Measurements from ENCODE around the gene DLGAP4.

- TF ChIP-seq, protein P1, sequence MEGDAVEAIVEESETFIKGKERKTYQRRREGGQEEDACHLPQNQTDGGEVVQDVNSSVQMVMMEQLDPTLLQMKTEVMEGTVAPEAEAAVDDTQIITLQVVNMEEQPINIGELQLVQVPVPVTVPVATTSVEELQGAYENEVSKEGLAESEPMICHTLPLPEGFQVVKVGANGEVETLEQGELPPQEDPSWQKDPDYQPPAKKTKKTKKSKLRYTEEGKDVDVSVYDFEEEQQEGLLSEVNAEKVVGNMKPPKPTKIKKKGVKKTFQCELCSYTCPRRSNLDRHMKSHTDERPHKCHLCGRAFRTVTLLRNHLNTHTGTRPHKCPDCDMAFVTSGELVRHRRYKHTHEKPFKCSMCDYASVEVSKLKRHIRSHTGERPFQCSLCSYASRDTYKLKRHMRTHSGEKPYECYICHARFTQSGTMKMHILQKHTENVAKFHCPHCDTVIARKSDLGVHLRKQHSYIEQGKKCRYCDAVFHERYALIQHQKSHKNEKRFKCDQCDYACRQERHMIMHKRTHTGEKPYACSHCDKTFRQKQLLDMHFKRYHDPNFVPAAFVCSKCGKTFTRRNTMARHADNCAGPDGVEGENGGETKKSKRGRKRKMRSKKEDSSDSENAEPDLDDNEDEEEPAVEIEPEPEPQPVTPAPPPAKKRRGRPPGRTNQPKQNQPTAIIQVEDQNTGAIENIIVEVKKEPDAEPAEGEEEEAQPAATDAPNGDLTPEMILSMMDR (IDR thresholded peaks at IDR 0.05; ENCODE audit: insufficient read depth, low read length, poor library complexity, severe bottlenecking): no peak
- TF ChIP-seq EZH2phosphoT487 (conservative IDR thresholded peaks at IDR 0.05; ENCODE audit: low read length): no peak
Measured at GRCh38 chr20:36367370-36367745, 61.2 kb downstream of the DLGAP4 start.
